ENCODE data around the gene EXOC6B.

- TF ChIP-seq POLR2A (IDR thresholded peaks at IDR 0.05), result no peak
- TF ChIP-seq, protein P1, sequence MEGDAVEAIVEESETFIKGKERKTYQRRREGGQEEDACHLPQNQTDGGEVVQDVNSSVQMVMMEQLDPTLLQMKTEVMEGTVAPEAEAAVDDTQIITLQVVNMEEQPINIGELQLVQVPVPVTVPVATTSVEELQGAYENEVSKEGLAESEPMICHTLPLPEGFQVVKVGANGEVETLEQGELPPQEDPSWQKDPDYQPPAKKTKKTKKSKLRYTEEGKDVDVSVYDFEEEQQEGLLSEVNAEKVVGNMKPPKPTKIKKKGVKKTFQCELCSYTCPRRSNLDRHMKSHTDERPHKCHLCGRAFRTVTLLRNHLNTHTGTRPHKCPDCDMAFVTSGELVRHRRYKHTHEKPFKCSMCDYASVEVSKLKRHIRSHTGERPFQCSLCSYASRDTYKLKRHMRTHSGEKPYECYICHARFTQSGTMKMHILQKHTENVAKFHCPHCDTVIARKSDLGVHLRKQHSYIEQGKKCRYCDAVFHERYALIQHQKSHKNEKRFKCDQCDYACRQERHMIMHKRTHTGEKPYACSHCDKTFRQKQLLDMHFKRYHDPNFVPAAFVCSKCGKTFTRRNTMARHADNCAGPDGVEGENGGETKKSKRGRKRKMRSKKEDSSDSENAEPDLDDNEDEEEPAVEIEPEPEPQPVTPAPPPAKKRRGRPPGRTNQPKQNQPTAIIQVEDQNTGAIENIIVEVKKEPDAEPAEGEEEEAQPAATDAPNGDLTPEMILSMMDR (IDR thresholded peaks at IDR 0.05), result no peak
These were observed 329.4 kb downstream of the EXOC6B start for GRCh38 chr2:72496479-72496878.
